Mesenchymal stem cell (in vitro differentiated cells and primary cell): ENCODE data around the gene RFC5.
A peak's percentile ranks its signal among the peaks of the same experiment; 100 is the strongest.

Experiments
- DNase-seq: peaks from one replicate; pipeline ENCODE4 v3.0.0-alpha.2; 2013
- H2AFZ ChIP-seq: one replicate; pipeline ENCODE4 v1.6.1; 2013; ENCODE audit warnings: low read depth, mild to moderate bottlenecking, control low read depth, inconsistent platforms, low read length, moderate library complexity
- H2AK5ac ChIP-seq: 2 replicates; pipeline ENCODE4 v1.6.1; 2013; ENCODE audit warnings: low read length, moderate library complexity, mild to moderate bottlenecking, inconsistent platforms; ENCODE audit not compliant: severe bottlenecking
- H2BK120ac ChIP-seq: one replicate; pipeline ENCODE4 v1.6.1; 2013; ENCODE audit warnings: low read depth, mild to moderate bottlenecking, inconsistent platforms, low read length, moderate library complexity
- H2BK12ac ChIP-seq, 2 experiments: one replicate each; pipeline ENCODE4 v1.6.1; 2013; ENCODE audit warnings: inconsistent platforms in 2 of 2, low read length in 2 of 2, mild to moderate bottlenecking in 2 of 2, moderate library complexity in 2 of 2, control low read depth in 1 of 2
- H2BK15ac ChIP-seq: one replicate; pipeline ENCODE4 v1.6.1; 2013; ENCODE audit warnings: mild to moderate bottlenecking, low read depth, inconsistent platforms; ENCODE audit not compliant: poor library complexity, severe bottlenecking
- H2BK5ac ChIP-seq: 2 replicates; pipeline ENCODE4 v1.6.1; 2013; ENCODE audit warnings: low read depth, mild to moderate bottlenecking, low read length, control low read depth, inconsistent platforms; ENCODE audit not compliant: poor library complexity, severe bottlenecking
- H3K14ac ChIP-seq, 2 experiments: one replicate each; pipeline ENCODE4 v1.6.1; 2013; ENCODE audit warnings: inconsistent platforms in 2 of 2, low read length in 2 of 2, control low read depth in 1 of 2, mild to moderate bottlenecking in 1 of 2, moderate library complexity in 1 of 2
- H3K18ac ChIP-seq, 2 experiments: one replicate each; pipeline ENCODE4 v1.6.1; 2013; ENCODE audit warnings: inconsistent platforms in 2 of 2, low read length in 2 of 2, control low read depth in 1 of 2, low read depth in 1 of 2, mild to moderate bottlenecking in 1 of 2
- H3K23ac ChIP-seq, 2 experiments: one replicate each; pipeline ENCODE4 v1.6.1; 2013; ENCODE audit warnings: inconsistent platforms in 2 of 2, low read length in 2 of 2, mild to moderate bottlenecking in 2 of 2, moderate library complexity in 2 of 2, control low read depth in 1 of 2
- H3K27ac ChIP-seq: 2 replicates; pipeline ENCODE4 v1.5.1; 2013; ENCODE audit warnings: mild to moderate bottlenecking, moderate library complexity, low read length, control low read depth, inconsistent platforms; ENCODE audit not compliant: poor library complexity, severe bottlenecking
- H3K27me3 ChIP-seq, 2 experiments: 2 replicates each; pipeline versions ENCODE4 v1.6.1 to v1.7.0; 2013; ENCODE audit warnings: low read length in 2 of 2, mild to moderate bottlenecking in 2 of 2, moderate library complexity in 2 of 2, control low read depth in 1 of 2, inconsistent platforms in 1 of 2; ENCODE audit not compliant: control insufficient read depth in 1 of 2, insufficient read depth in 1 of 2
- H3K36me3 ChIP-seq, 2 experiments: 2 replicates each; pipeline versions ENCODE4 v1.6.1 to v1.7.0; 2013; ENCODE audit warnings: low read length in 2 of 2, control low read depth in 1 of 2, inconsistent platforms in 1 of 2, low read depth in 1 of 2, mild to moderate bottlenecking in 1 of 2; ENCODE audit not compliant: insufficient read depth in 2 of 2, control insufficient read depth in 1 of 2
- H3K4ac ChIP-seq, 2 experiments: one replicate each; pipeline ENCODE4 v1.6.1; 2013; ENCODE audit warnings: inconsistent platforms in 2 of 2, low read length in 2 of 2, mild to moderate bottlenecking in 2 of 2, moderate library complexity in 2 of 2, control low read depth in 1 of 2, low read depth in 1 of 2
- H3K4me1 ChIP-seq: 2 replicates; pipeline ENCODE4 v1.6.1; 2013; ENCODE audit warnings: low read depth, low read length, control low read depth; ENCODE audit not compliant: control insufficient read depth, insufficient read depth
- H3K4me2 ChIP-seq: 2 replicates; pipeline ENCODE4 v1.6.1; 2013; ENCODE audit warnings: low read length, mild to moderate bottlenecking, inconsistent platforms; ENCODE audit not compliant: poor library complexity, severe bottlenecking
- H3K4me3 ChIP-seq, 2 experiments: 2 replicates each; pipeline versions ENCODE4 v1.5.1 to v1.7.0; 2013; ENCODE audit warnings: low read length in 2 of 2, mild to moderate bottlenecking in 2 of 2, control low read depth in 1 of 2, low read depth in 1 of 2; ENCODE audit not compliant: insufficient read depth in 1 of 2
- H3K79me1 ChIP-seq: replicated peaks from 2 replicates; pipeline ENCODE4 v1.6.1; 2013; ENCODE audit warnings: mild to moderate bottlenecking, control low read depth, low read length, inconsistent platforms; ENCODE audit not compliant: poor library complexity, severe bottlenecking
- H3K9ac ChIP-seq: 2 replicates; pipeline ENCODE4 v1.7.0; 2013; ENCODE audit warnings: mild to moderate bottlenecking, low read length, moderate library complexity
- H3K9me3 ChIP-seq: 2 replicates; pipeline ENCODE4 v1.7.0; 2013; ENCODE audit warnings: mild to moderate bottlenecking, low read length; ENCODE audit not compliant: control insufficient read depth
- H4K8ac ChIP-seq: one replicate; pipeline ENCODE4 v1.6.1; 2013; ENCODE audit warnings: inconsistent platforms, mild to moderate bottlenecking, low read length, moderate library complexity
- H4K91ac ChIP-seq: one replicate; pipeline ENCODE4 v1.6.1; 2013; ENCODE audit warnings: mild to moderate bottlenecking, low read length, inconsistent platforms
- WGBS: methylation state at CpG from one replicate; pipeline ENCODE4 v1.1.7; 2013; ENCODE audit warnings: mixed read lengths; 5-methylcytosine and 5-hydroxymethylcytosine counted together

Gene RFC5

GRCh38 chr12:118058227-118058626 lies 41.7 kb downstream of the RFC5 start:
- Histone ChIP-seq H4K8ac (no peak overlapping the region), H3K18ac (peak overlapping the region in 1 of 2 experiments; percentile 21), H3K14ac (no peak overlapping the region), H3K9ac (no peak overlapping the region), H2AFZ (no peak overlapping the region), H3K4me2 (no peak overlapping the region), H3K4me1 (peaks cover 12% of the 10 kb centered on the region), H3K79me1 (peaks cover 9% of the 10 kb centered on the region), H3K9me3 (no peaks in the 10 kb centered on the region), H2AK5ac (no peak overlapping the region), H3K36me3 (peaks cover 3 to 13% of the 10 kb centered on the region in 2 experiments), H2BK120ac (no peak overlapping the region), H4K91ac (no peak overlapping the region), H3K4ac (peak overlapping the region in 1 of 2 experiments; percentile 40), H2BK5ac (no peak overlapping the region), H2BK15ac (no peak overlapping the region), H3K23ac (no peak overlapping the region), H3K27ac (no peak overlapping the region), H3K4me3 (no peak overlapping the region), H2BK12ac (no peak overlapping the region), H3K27me3 (no peaks in the 10 kb centered on the region)
- WGBS: 89% methylated on average over 7 of the region's 7 CpGs
- no peak for DNase-seq

GRCh38 chr12:118058881-118059280 lies 42.4 kb downstream of the RFC5 start:
- Histone ChIP-seq H2BK5ac (no peak overlapping the region), H3K4me2 (no peak overlapping the region), H2BK15ac (no peak overlapping the region), H3K27me3 (no peaks in the 10 kb centered on the region), H2BK12ac (no peak overlapping the region), H3K14ac (no peak overlapping the region), H2AFZ (no peak overlapping the region), H3K4me3 (peak overlapping the region in 1 of 2 experiments; percentile 94), H2BK120ac (no peak overlapping the region), H2AK5ac (no peak overlapping the region), H3K9me3 (no peaks in the 10 kb centered on the region), H3K18ac (no peak overlapping the region), H3K79me1 (peaks cover 9% of the 10 kb centered on the region), H3K4me1 (peaks cover 12% of the 10 kb centered on the region), H3K9ac (peak overlapping the region; percentile 98), H4K8ac (no peak overlapping the region), H3K4ac (no peak overlapping the region), H3K36me3 (peaks cover 3 to 13% of the 10 kb centered on the region in 2 experiments), H3K27ac (no peak overlapping the region), H3K23ac (no peak overlapping the region), H4K91ac (no peak overlapping the region)
- DNase-seq: no peak
- WGBS: 94% methylated on average over 7 of the region's 8 CpGs

DNA sequence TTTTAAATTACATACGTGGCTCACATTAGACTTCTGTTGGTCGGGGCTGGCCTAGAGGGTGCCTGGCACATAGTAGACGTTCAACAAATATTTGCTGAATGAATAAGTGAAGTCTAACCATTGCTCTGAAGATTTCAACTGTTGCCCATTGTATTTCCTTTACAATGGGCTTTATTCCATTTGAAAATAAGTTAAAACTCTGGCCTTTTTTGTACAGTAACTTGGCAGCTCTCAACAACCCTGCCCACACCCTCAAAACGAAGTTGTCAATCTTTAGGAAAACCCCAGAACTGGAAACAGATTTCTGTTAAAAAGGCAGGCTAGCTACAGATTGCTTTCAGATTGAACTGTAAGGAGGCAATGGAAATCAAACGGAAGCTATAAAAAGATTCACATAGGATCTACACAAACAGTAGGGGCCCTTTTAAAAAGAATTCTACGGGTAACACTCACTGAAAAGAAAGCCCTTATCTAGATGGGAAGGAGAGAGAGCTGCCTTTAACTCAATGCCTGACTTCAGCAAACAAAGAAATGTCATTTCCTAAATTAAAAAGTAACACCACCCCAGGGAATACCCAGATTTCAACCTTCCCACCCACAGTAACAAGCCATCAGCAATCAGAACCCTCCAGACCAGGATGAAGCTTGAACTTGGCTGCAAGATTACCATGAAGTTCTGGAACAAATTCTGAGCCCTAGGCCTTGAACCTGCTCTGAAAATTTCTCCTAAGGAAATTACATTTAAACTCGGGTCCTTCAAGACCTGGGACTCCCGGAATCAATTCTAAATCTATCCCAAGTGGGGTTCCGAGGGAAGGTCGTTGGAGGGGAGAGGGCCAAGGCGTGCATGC lies 43.1 kb downstream of the RFC5 start:
- H2BK5ac ChIP-seq: no peak overlapping the region
- H3K18ac ChIP-seq: peak overlapping the region; percentile 41 to 92
- peaks cover 9% of the 10 kb centered on the region for H3K79me1 ChIP-seq
- no peak overlapping the region for H4K91ac ChIP-seq
- H2BK15ac ChIP-seq: no peak overlapping the region
- H4K8ac ChIP-seq: no peak overlapping the region
- DNase-seq: peak; percentile 43
- H3K4me1 ChIP-seq: peaks cover 12% of the 10 kb centered on the region
- H3K27me3 ChIP-seq: no peaks in the 10 kb centered on the region
- H3K36me3 ChIP-seq: peaks cover 3 to 13% of the 10 kb centered on the region in 2 experiments
- peak overlapping the region; percentile 98 for H3K9ac ChIP-seq
- peak overlapping the region; percentile 90 for H3K27ac ChIP-seq
- no peaks in the 10 kb centered on the region for H3K9me3 ChIP-seq
- no peak overlapping the region for H2BK12ac ChIP-seq
- no peak overlapping the region for H2AK5ac ChIP-seq
- H3K23ac ChIP-seq: no peak overlapping the region
- WGBS: 15% methylated on average over 5 of the region's 11 CpGs
- no peak overlapping the region for H3K4ac ChIP-seq
- H3K4me3 ChIP-seq: peak overlapping the region in 1 of 2 experiments; percentile 94
- peak overlapping the region; percentile 11 for H2BK120ac ChIP-seq
- no peak overlapping the region for H2AFZ ChIP-seq
- peak overlapping the region; percentile 80 for H3K4me2 ChIP-seq
- H3K14ac ChIP-seq: no peak overlapping the region

- peaks cover 6% of the 10 kb centered on the region for H3K79me1 ChIP-seq
- peak; percentile 64 for DNase-seq
- H3K18ac ChIP-seq: peak overlapping the region; percentile 12 to 92
- peak overlapping the region in 1 of 2 experiments; percentile 50 for H3K23ac ChIP-seq
- peak overlapping the region; percentile 18 to 93 for H3K4ac ChIP-seq
- H3K14ac ChIP-seq: peak overlapping the region; percentile 67 to 96
- WGBS: under 1% methylated on average over 7 of the region's 46 CpGs
- peak overlapping the region; percentile 72 for H4K8ac ChIP-seq
- peak overlapping the region; percentile 99 for H2BK120ac ChIP-seq
- H2BK12ac ChIP-seq: peak overlapping the region in 1 of 2 experiments; percentile 45
- peak overlapping the region; percentile 98 for H3K9ac ChIP-seq
- peak overlapping the region; percentile 14 for H2AK5ac ChIP-seq
- peak overlapping the region; percentile 77 to 94 for H3K4me3 ChIP-seq
- peaks cover 7% of the 10 kb centered on the region for H3K4me1 ChIP-seq
- peak overlapping the region; percentile 97 for H2BK15ac ChIP-seq
- peak overlapping the region; percentile 95 for H2BK5ac ChIP-seq
- peaks cover 3 to 8% of the 10 kb centered on the region in 2 experiments for H3K36me3 ChIP-seq
- no peak overlapping the region for H2AFZ ChIP-seq
- peak overlapping the region; percentile 34 for H4K91ac ChIP-seq
- peak overlapping the region; percentile 80 for H3K4me2 ChIP-seq
- no peaks in the 10 kb centered on the region for H3K9me3 ChIP-seq
- no peaks in the 10 kb centered on the region for H3K27me3 ChIP-seq
- H3K27ac ChIP-seq: peak overlapping the region; percentile 90
These were observed 44.0 kb downstream of the RFC5 start for GRCh38 chr12:118060301-118061010.
